ENCODE data around the gene ATP9B.
"Not testable (repeated sequence)": the region's sequence is repeated elsewhere in the genome, so short reads cannot be mapped to it uniquely, and the experiment has no call there.

The ATP9B gene

GRCh38 chr18:79077181-79077580 lies 8.0 kb downstream of the ATP9B start:
- H3K79me2 ChIP-seq (ENCODE audit: low read length) = peaks cover 70% of the 10 kb centered on the region
- no peak overlapping the region for H3K4me2 ChIP-seq (ENCODE audit: low read length)
- no peaks in the 10 kb centered on the region for H3K27me3 ChIP-seq (ENCODE audit: low read depth, low read length)
- H3K9ac ChIP-seq (ENCODE audit: low read length) = no peak overlapping the region
- 0 out of 2 replicates have a peak, but pooled peaks cover 3% of the 10 kb centered on the region for H3K9me3 ChIP-seq (ENCODE audit: insufficient read depth, low read length)
- H3K27ac ChIP-seq (ENCODE audit: low read length) = no peak overlapping the region
- no peak overlapping the region for H3K4me3 ChIP-seq (ENCODE audit: low read length)
- no peaks in the 10 kb centered on the region for H3K4me1 ChIP-seq (ENCODE audit: low read length)
- no peak overlapping the region for H2AFZ ChIP-seq (ENCODE audit: low read depth, low read length)
- peaks cover 16% of the 10 kb centered on the region for H3K36me3 ChIP-seq (replicated peaks; ENCODE audit: low read depth, low read length)
- H4K20me1 ChIP-seq (ENCODE audit: insufficient read depth, low read length) = peaks cover 40% of the 10 kb centered on the region; the same call in 1 of the 2 replicates
- no peak for TF ChIP-seq EZH2phosphoT487 (IDR thresholded peaks at IDR 0.05; ENCODE audit: low read depth)
- no peak for TF ChIP-seq CTCF (IDR thresholded peaks at IDR 0.05; ENCODE audit: low read depth, low read length)

- not testable (repeated sequence) for H3K4me3 ChIP-seq (ENCODE audit: low read length); H3K9ac ChIP-seq (ENCODE audit: low read length); H3K27me3 ChIP-seq (ENCODE audit: low read depth, low read length); H3K4me1 ChIP-seq (ENCODE audit: low read length); H3K27ac ChIP-seq (ENCODE audit: low read length); H3K9me3 ChIP-seq (ENCODE audit: insufficient read depth, low read length); H3K4me2 ChIP-seq (ENCODE audit: low read length); H2AFZ ChIP-seq (ENCODE audit: low read depth, low read length)
- peaks cover 38% of the 10 kb centered on the region; the same call in 1 of the 2 replicates for H4K20me1 ChIP-seq (ENCODE audit: insufficient read depth, low read length)
- H3K36me3 ChIP-seq (replicated peaks; ENCODE audit: low read depth, low read length) = peaks cover 21% of the 10 kb centered on the region
- peaks cover 72% of the 10 kb centered on the region for H3K79me2 ChIP-seq (ENCODE audit: low read length)
These were observed 9.6 kb downstream of the ATP9B start for GRCh38 chr18:79078791-79079190.

- Histone ChIP-seq H3K4me1 (ENCODE audit: low read length) (no peaks in the 10 kb centered on the region), H3K4me3 (ENCODE audit: low read length) (no peak overlapping the region), H3K27me3 (ENCODE audit: low read depth, low read length) (no peaks in the 10 kb centered on the region), H3K79me2 (ENCODE audit: low read length) (peaks cover 78% of the 10 kb centered on the region), H3K36me3 (replicated peaks; ENCODE audit: low read depth, low read length) (no peaks in the 10 kb centered on the region), H4K20me1 (ENCODE audit: insufficient read depth, low read length) (peaks cover 39% of the 10 kb centered on the region), H3K9ac (ENCODE audit: low read length) (no peak overlapping the region), H3K4me2 (ENCODE audit: low read length) (no peak overlapping the region), H2AFZ (ENCODE audit: low read depth, low read length) (no peak overlapping the region), H3K27ac (ENCODE audit: low read length) (no peak overlapping the region), H3K9me3 (ENCODE audit: insufficient read depth, low read length) (no peaks in the 10 kb centered on the region)
- TF ChIP-seq EZH2phosphoT487 (IDR thresholded peaks at IDR 0.05; ENCODE audit: low read depth) (no peak), CTCF (IDR thresholded peaks at IDR 0.05; ENCODE audit: low read depth, low read length) (no peak)
These were observed 23.7 kb downstream of the ATP9B start for GRCh38 chr18:79092874-79093273.

DNA sequence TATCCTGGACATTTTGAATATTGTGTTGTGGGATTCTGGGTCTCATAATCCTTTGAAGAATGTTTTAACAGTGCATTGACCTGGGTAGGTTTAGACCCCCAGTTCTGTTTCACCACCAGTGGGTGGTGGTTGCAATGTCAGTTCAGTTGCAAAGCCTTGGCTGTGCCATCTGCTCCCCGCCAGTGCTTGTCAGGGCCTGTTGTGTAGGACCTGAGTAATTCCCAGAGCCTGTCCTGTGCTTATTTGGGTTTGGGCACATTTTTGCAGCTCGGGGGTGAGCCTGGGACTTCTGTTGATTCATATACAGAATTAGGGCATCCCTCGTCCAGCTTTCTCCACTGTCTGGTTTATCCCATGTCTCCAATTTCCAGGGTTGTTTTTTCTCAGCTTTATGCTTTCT lies 24.8 kb downstream of the ATP9B start:
- no peak for TF ChIP-seq CTCF (IDR thresholded peaks at IDR 0.05; ENCODE audit: low read depth, low read length)
- TF ChIP-seq EZH2phosphoT487 (IDR thresholded peaks at IDR 0.05; ENCODE audit: low read depth) = no peak
- H3K36me3 ChIP-seq (replicated peaks; ENCODE audit: low read depth, low read length) = peaks cover 5% of the 10 kb centered on the region
- H3K4me1 ChIP-seq (ENCODE audit: low read length) = no peaks in the 10 kb centered on the region
- no peaks in the 10 kb centered on the region for H3K9me3 ChIP-seq (ENCODE audit: insufficient read depth, low read length)
- H3K9ac ChIP-seq (ENCODE audit: low read length) = no peak overlapping the region
- no peak overlapping the region for H3K4me3 ChIP-seq (ENCODE audit: low read length)
- no peak overlapping the region for H3K27ac ChIP-seq (ENCODE audit: low read length)
- H3K79me2 ChIP-seq (ENCODE audit: low read length) = peaks cover 67% of the 10 kb centered on the region
- peaks cover 39% of the 10 kb centered on the region for H4K20me1 ChIP-seq (ENCODE audit: insufficient read depth, low read length)
- H3K27me3 ChIP-seq (ENCODE audit: low read depth, low read length) = no peaks in the 10 kb centered on the region
- no peak overlapping the region for H3K4me2 ChIP-seq (ENCODE audit: low read length)
- H2AFZ ChIP-seq (ENCODE audit: low read depth, low read length) = no peak overlapping the region

DNA sequence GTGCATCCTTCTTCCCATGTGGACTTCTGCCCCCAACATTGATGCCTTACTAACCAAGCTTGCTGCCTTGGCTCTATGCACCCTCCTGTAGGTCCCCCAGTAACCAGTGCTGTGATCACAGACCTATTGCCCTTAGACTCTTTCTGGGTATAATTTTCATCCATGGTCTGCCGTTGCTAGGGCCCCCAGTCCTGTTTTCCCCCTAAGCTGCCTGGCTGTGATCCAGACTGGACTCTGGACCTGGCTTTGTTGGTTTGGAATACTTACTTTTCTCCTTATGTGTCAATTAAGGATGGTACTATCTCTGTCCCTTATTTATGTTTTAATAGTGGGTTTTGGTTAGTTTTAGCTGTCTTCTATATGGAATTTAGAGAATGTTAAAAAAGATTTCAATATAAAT lies 26.0 kb downstream of the ATP9B start:
- Histone ChIP-seq H3K4me3 (ENCODE audit: low read length) (no peak overlapping the region), H3K9me3 (ENCODE audit: insufficient read depth, low read length) (no peaks in the 10 kb centered on the region), H2AFZ (ENCODE audit: low read depth, low read length) (no peak overlapping the region), H3K9ac (ENCODE audit: low read length) (no peak overlapping the region), H3K4me1 (ENCODE audit: low read length) (no peaks in the 10 kb centered on the region), H3K4me2 (ENCODE audit: low read length) (no peak overlapping the region), H3K27ac (ENCODE audit: low read length) (no peak overlapping the region), H3K27me3 (ENCODE audit: low read depth, low read length) (no peaks in the 10 kb centered on the region), H3K79me2 (ENCODE audit: low read length) (peaks cover 56% of the 10 kb centered on the region), H3K36me3 (replicated peaks; ENCODE audit: low read depth, low read length) (peaks cover 8% of the 10 kb centered on the region), H4K20me1 (ENCODE audit: insufficient read depth, low read length) (peaks cover 39% of the 10 kb centered on the region)
- TF ChIP-seq EZH2phosphoT487 (IDR thresholded peaks at IDR 0.05; ENCODE audit: low read depth) (no peak), CTCF (IDR thresholded peaks at IDR 0.05; ENCODE audit: low read depth, low read length) (no peak)
